Measurements from ENCODE around the gene CMC2. TPM values are rescaled to one million over a fixed set of nuclear protein-coding genes. Genes with fewer than 3 reads are reported as not detected.

CMC2 gene
- total RNA-seq, 1 experiment from 2014 or later, result 89.5 TPM

DNA sequence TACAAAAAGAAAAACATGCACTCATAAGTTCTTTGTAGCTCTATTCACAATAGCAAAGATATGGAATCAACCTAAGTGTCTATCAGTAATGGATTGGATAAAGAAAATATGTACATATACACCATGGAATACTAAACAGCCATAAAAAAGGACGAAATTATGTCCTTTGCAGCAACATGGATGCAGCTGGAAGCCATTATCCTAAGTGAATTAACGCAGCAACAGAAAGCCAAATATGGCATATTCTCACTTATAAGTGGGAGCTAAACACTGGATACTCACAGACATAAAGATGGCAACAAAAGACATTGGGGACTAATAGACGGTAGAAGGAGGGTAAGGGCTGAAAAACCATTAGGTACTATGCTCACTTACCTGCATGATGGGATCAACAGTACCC, 5.8 kb downstream of the CMC2 start:
- Histone ChIP-seq H4K20me1 (ENCODE audit: insufficient read depth) (peaks cover 25% of the 10 kb centered on the region), H2AFZ (no peak overlapping the region), H3K27ac (no peak overlapping the region), H3K9me3 (ENCODE audit: insufficient read depth, low read depth) (no peaks in the 10 kb centered on the region), H3K27me3 (ENCODE audit: insufficient read depth, low read depth) (no peaks in the 10 kb centered on the region), H3K36me3 (ENCODE audit: low read depth) (peaks cover 5% of the 10 kb centered on the region), H3K4me1 (replicated peaks; ENCODE audit: insufficient read depth) (peaks cover 20% of the 10 kb centered on the region), H3K4me2 (no peak overlapping the region), H3F3A (ENCODE audit: insufficient read depth, low read depth) (peaks cover 8% of the 10 kb centered on the region; the same call in 1 of the 2 replicates), H3K9me2 (ENCODE audit: insufficient read depth) (no peaks in the 10 kb centered on the region), H3K79me2 (ENCODE audit: low read depth) (peaks cover 97% of the 10 kb centered on the region), H3K4me3 (no peak overlapping the region)
- BruUV-seq (replicated peaks), result no TSS peak
- ChIA-PET CTCF (no interaction called here), POLR2A (ENCODE audit: unreplicated experiment) (interaction anchor here (0.5 kb wide), 1 partner anchor 31 kb away, joined by 4 read pairs; no protein-coding TSS in a partner anchor)
- TF ChIP-seq, protein P1, sequence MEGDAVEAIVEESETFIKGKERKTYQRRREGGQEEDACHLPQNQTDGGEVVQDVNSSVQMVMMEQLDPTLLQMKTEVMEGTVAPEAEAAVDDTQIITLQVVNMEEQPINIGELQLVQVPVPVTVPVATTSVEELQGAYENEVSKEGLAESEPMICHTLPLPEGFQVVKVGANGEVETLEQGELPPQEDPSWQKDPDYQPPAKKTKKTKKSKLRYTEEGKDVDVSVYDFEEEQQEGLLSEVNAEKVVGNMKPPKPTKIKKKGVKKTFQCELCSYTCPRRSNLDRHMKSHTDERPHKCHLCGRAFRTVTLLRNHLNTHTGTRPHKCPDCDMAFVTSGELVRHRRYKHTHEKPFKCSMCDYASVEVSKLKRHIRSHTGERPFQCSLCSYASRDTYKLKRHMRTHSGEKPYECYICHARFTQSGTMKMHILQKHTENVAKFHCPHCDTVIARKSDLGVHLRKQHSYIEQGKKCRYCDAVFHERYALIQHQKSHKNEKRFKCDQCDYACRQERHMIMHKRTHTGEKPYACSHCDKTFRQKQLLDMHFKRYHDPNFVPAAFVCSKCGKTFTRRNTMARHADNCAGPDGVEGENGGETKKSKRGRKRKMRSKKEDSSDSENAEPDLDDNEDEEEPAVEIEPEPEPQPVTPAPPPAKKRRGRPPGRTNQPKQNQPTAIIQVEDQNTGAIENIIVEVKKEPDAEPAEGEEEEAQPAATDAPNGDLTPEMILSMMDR (conservative IDR thresholded peaks at IDR 0.05), result no peak
- no peak for TF ChIP-seq EZH2 (IDR thresholded peaks at IDR 0.05; ENCODE audit: low read depth)
- DNase-seq, result no peak
- intact Hi-C loops (cut with micrococcal nuclease; ENCODE audit: unreplicated experiment), result loop anchor here (10.0 kb wide), 1 partner anchor 724 kb away; no protein-coding TSS in a partner anchor

DNA sequence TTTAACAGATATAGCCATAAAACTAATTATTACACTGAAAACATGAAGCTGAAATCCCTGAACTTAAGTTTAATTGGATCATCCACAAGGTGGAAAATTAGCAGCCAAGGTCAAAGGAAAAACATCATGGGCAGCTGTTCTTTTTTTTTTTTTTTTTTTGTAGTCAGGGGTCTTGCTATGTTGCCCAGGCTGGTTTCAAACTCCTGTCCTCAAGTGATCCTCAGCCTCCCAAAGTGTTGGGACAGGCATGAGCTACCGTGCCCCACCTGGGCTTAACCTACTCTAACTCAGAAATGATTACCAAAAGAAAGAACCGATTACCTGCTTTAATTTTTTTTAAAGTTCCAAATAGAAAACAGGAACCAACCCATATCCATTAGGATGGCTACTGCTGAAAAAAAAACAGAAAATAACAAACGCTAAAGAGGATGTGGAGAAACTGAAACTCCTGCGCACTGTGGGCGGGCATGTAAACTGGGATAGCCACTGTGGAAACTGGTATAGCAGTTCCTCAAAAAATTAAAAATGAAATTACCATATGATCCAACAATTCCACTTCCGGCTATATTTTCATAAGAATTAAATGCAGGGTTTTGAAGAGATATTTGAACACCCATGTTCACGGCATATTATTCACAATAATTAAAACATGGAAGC, 8.6 kb downstream of the CMC2 start:
- Histone ChIP-seq H3K9me2 (ENCODE audit: insufficient read depth) (no peaks in the 10 kb centered on the region), H3K4me3 (no peak overlapping the region), H3K79me2 (ENCODE audit: low read depth) (peaks cover 98% of the 10 kb centered on the region), H2AFZ (no peak overlapping the region), H3K27me3 (ENCODE audit: insufficient read depth, low read depth) (no peaks in the 10 kb centered on the region), H3K9me3 (ENCODE audit: insufficient read depth, low read depth) (no peaks in the 10 kb centered on the region), H3K4me1 (replicated peaks; ENCODE audit: insufficient read depth) (peaks cover 18% of the 10 kb centered on the region; the same call in 1 of the 2 replicates), H3K27ac (no peak overlapping the region), H4K20me1 (ENCODE audit: insufficient read depth) (peaks cover 9% of the 10 kb centered on the region), H3F3A (ENCODE audit: insufficient read depth, low read depth) (peaks cover 4% of the 10 kb centered on the region; the same call in 1 of the 2 replicates), H3K4me2 (no peak overlapping the region), H3K36me3 (ENCODE audit: low read depth) (peaks cover 5% of the 10 kb centered on the region)
- ChIA-PET POLR2A (ENCODE audit: unreplicated experiment) (no interaction called here), CTCF (interaction anchor here (0.7 kb wide), 1 partner anchor 143 kb away, joined by 4 read pairs; no protein-coding TSS in a partner anchor)
- no TSS peak for BruUV-seq (replicated peaks)
- TF ChIP-seq EZH2 (IDR thresholded peaks at IDR 0.05; ENCODE audit: low read depth), result no peak
- TF ChIP-seq, protein P1 (conservative IDR thresholded peaks at IDR 0.05), result no peak
- intact Hi-C loops (cut with micrococcal nuclease; ENCODE audit: unreplicated experiment), result no loop called here
- no peak for DNase-seq

DNA sequence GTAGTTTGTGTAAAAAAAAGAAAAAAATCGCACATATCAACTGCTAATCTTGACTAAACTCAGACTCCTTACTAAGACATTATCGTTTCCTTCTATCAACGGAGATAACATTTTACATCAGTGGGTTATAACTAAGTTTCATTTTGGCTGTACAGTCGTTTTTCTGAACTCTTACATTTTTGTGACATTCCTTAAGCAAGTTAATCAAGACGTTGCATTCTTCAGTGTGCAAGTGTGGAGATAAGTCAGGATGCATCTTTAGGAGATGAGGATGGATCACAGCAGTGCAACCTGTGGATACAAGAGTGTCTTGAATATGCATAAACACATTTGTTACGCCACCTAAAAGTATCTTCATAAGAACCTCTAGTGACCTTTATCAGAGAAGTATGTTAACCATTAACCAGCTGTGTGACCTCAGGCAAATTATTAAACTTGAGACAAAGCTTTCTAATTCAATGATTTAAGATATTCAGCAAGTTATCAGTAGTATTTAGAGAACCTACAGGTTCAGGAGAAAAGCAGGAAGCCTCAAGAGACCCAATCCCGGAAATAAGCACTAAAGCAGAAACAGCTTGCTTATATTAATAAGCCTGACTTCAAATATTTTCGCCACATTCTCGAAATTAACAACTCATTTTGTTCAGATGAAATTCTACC, 9.4 kb downstream of the CMC2 start:
- ChIA-PET CTCF (interaction anchor here (0.7 kb wide), 1 partner anchor 144 kb away, joined by 4 read pairs; no protein-coding TSS in a partner anchor), POLR2A (ENCODE audit: unreplicated experiment) (no interaction called here)
- no peak for DNase-seq
- peaks cover 5% of the 10 kb centered on the region for H3K36me3 ChIP-seq (ENCODE audit: low read depth)
- intact Hi-C loops (cut with micrococcal nuclease; ENCODE audit: unreplicated experiment), result no loop called here
- no peak overlapping the region for H3K4me3 ChIP-seq
- peaks cover 4% of the 10 kb centered on the region; the same call in 1 of the 2 replicates for H3F3A ChIP-seq (ENCODE audit: insufficient read depth, low read depth)
- H3K27me3 ChIP-seq (ENCODE audit: insufficient read depth, low read depth), result no peaks in the 10 kb centered on the region
- no peak overlapping the region for H3K27ac ChIP-seq
- H3K9me2 ChIP-seq (ENCODE audit: insufficient read depth), result no peaks in the 10 kb centered on the region
- no peak overlapping the region for H3K4me2 ChIP-seq
- BruUV-seq (replicated peaks), result no TSS peak
- peaks cover 98% of the 10 kb centered on the region for H3K79me2 ChIP-seq (ENCODE audit: low read depth)
- H3K9me3 ChIP-seq (ENCODE audit: insufficient read depth, low read depth), result no peaks in the 10 kb centered on the region
- no peak overlapping the region for H2AFZ ChIP-seq
- peaks cover 9% of the 10 kb centered on the region; the same call in 1 of the 2 replicates for H4K20me1 ChIP-seq (ENCODE audit: insufficient read depth)
- H3K4me1 ChIP-seq (replicated peaks; ENCODE audit: insufficient read depth), result peaks cover 18% of the 10 kb centered on the region; the same call in 1 of the 2 replicates
- TF ChIP-seq, protein P1 (conservative IDR thresholded peaks at IDR 0.05), result no peak
- TF ChIP-seq EZH2 (IDR thresholded peaks at IDR 0.05; ENCODE audit: low read depth), result no peak

Measured in PC-9 (cell line).